Activated B cell treated with CpG ODN at 0.5 μM for 24 hours (primary cell): ENCODE data around the gene PCSK1N. TPM values are rescaled to one million over a fixed set of nuclear protein-coding genes. Genes with fewer than 3 reads are reported as not detected.

Source experiments
- ATAC-seq: fragments of 200-7000 bp; cut with Tn5 transposase; one replicate; pipeline ENCODE4 v1.10.0; 2021; ENCODE audit warnings: low read depth, mild to moderate bottlenecking, moderate library complexity
- CTCF ChIA-PET: fragments of 350-600 bp; sonication (Branson Sonifier 250); formaldehyde crosslinking; loops from one replicate; lab custom pipeline; 2021; ENCODE audit warnings: antibody characterized with exemption; lab: Charles Lee
- POLR2A ChIA-PET: fragments of 350-600 bp; sonication (Branson Sonifier 250); formaldehyde crosslinking; loops from one replicate; lab custom pipeline; 2021; ENCODE audit warnings: antibody characterized with exemption; lab: Charles Lee
- DNase-seq: peaks from one replicate; pipeline ENCODE4 v3.0.0; 2022
- H3K27ac Mint-ChIP-seq: one replicate; pipeline ENCODE4 v1.8.0; 2020; ENCODE audit warnings: mixed read lengths
- H3K27me3 Mint-ChIP-seq: one replicate; pipeline ENCODE4 v1.8.0; 2021; ENCODE audit warnings: mixed read lengths
- H3K36me3 Mint-ChIP-seq: one replicate; pipeline ENCODE4 v1.8.0; 2021; ENCODE audit warnings: low read depth, mixed read lengths
- H3K4me1 Mint-ChIP-seq: one replicate; pipeline ENCODE4 v1.8.0; 2021; ENCODE audit warnings: mixed read lengths
- H3K4me3 Mint-ChIP-seq: one replicate; pipeline ENCODE4 v1.8.0; 2020; ENCODE audit warnings: mild to moderate bottlenecking, mixed read lengths
- H3K9me3 Mint-ChIP-seq: one replicate; pipeline ENCODE4 v1.8.0; 2020; ENCODE audit warnings: mixed read lengths
- intact Hi-C: fragments of 100-400 bp; cut with micrococcal nuclease; formaldehyde crosslinking; loops from one replicate; pipeline ENCODE4 v1.15.1; 2024
- total RNA-seq: library from RNA; stranded (reverse); gene quantifications from 2 replicates; pipeline ENCODE4 v1.2.3, GENCODE V29; 2022
- TF ChIP-seq, protein P1 (sequence below): fragments of 200-600 bp; IDR thresholded peaks from one replicate; pipeline ENCODE4 v1.8.0; 2022; ENCODE audit warnings: antibody characterized with exemption, mild to moderate bottlenecking

Gene PCSK1N
- total RNA-seq, 1 donor from 2014 or later = not detected

DNA sequence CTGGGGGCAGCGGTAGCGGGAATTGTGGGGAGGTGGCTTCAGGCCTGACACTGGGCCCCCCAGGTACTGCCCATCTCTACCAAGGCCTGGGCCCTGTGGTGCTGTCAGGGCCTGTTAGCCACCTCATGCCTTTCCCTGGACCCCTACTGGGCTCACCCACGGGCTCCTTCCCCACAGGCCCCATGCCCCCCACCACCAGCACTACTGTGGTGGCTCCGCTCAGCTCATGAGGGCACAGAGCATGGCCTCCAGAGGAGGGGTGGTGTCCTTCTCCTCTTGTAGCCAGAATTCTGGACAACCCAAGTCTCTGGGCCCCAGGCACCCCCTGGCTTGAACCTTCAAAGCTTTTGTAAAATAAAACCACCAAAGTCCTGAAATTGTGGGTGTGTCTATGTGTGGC, 41.5 kb downstream of the PCSK1N start:
- TF ChIP-seq, protein P1, sequence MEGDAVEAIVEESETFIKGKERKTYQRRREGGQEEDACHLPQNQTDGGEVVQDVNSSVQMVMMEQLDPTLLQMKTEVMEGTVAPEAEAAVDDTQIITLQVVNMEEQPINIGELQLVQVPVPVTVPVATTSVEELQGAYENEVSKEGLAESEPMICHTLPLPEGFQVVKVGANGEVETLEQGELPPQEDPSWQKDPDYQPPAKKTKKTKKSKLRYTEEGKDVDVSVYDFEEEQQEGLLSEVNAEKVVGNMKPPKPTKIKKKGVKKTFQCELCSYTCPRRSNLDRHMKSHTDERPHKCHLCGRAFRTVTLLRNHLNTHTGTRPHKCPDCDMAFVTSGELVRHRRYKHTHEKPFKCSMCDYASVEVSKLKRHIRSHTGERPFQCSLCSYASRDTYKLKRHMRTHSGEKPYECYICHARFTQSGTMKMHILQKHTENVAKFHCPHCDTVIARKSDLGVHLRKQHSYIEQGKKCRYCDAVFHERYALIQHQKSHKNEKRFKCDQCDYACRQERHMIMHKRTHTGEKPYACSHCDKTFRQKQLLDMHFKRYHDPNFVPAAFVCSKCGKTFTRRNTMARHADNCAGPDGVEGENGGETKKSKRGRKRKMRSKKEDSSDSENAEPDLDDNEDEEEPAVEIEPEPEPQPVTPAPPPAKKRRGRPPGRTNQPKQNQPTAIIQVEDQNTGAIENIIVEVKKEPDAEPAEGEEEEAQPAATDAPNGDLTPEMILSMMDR = no peak
- Mint-ChIP-seq H3K4me1 (no peaks in the 10 kb centered on the region), H3K9me3 (no peaks in the 10 kb centered on the region), H3K27me3 (no peaks in the 10 kb centered on the region), H3K27ac (no peak overlapping the region), H3K4me3 (no peak overlapping the region), H3K36me3 (no peaks in the 10 kb centered on the region)
- intact Hi-C loops = no loop called here
- ATAC-seq (no peak), DNase-seq (no peak)
- ChIA-PET POLR2A (no interaction called here), CTCF (no interaction called here)

DNA sequence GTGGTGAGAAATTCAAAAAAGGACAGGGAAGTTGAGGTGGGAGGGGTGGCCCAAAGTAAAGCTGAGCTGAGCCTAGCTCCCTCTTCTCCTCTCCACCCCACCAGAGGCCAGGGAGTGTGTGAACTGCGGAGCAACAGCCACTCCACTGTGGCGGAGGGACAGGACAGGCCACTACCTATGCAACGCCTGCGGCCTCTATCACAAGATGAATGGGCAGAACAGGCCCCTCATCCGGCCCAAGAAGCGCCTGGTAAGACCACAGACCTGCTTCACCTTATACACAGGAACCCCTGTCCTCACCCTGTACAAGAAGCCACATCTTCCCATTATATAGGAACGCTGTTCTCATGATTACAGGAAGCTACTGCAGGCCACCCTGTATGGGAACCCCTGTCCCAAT, 43.2 kb downstream of the PCSK1N start:
- intact Hi-C loops = no loop called here
- DNase-seq = no peak
- ChIA-PET POLR2A (interaction anchor here (0.7 kb wide), 1 partner anchor 50 kb away, joined by 3 read pairs; no protein-coding TSS in a partner anchor), CTCF (no interaction called here)
- no peaks in the 10 kb centered on the region for H3K4me1 Mint-ChIP-seq
- H3K4me3 Mint-ChIP-seq = no peak overlapping the region
- TF ChIP-seq, protein P1 = no peak
- H3K9me3 Mint-ChIP-seq = no peaks in the 10 kb centered on the region
- H3K27ac Mint-ChIP-seq = no peak overlapping the region
- H3K36me3 Mint-ChIP-seq = no peaks in the 10 kb centered on the region
- peaks cover 6% of the 10 kb centered on the region for H3K27me3 Mint-ChIP-seq
- no peak for ATAC-seq

DNA sequence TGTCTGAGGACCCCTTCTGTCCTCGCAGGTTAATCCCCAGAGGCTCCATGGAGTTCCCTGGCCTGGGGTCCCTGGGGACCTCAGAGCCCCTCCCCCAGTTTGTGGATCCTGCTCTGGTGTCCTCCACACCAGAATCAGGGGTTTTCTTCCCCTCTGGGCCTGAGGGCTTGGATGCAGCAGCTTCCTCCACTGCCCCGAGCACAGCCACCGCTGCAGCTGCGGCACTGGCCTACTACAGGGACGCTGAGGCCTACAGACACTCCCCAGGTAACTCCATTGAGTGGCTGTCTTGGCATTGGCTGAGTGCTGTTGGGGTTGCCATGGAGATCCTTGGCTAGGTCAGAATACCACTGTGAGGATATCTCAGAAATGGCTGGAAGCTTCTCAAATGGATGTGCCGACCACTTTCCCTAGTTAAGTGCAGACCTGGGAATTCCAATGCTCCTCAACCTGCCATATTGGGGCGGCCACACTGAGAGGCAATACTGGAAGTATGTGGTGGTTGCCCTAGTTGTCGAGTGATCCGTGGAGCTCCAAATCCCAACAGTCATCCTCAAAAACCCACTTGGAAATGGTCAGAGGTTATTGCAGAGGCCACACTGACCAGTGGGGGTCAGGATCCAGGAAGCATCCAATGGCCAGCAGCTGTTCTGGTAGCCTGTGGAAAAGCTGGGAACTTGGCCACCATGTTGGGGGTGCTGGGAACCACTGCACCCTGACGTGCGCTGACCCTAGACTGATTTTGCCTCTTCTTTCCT, 44.2 kb downstream of the PCSK1N start:
- no peak for DNase-seq
- no peaks in the 10 kb centered on the region for H3K4me1 Mint-ChIP-seq
- intact Hi-C loops = no loop called here
- TF ChIP-seq, protein P1 = no peak
- no peak overlapping the region for H3K4me3 Mint-ChIP-seq
- H3K9me3 Mint-ChIP-seq = no peaks in the 10 kb centered on the region
- ChIA-PET POLR2A (no interaction called here), CTCF (no interaction called here)
- H3K27me3 Mint-ChIP-seq = peaks cover 12% of the 10 kb centered on the region
- ATAC-seq = no peak
- H3K36me3 Mint-ChIP-seq = no peaks in the 10 kb centered on the region
- no peak overlapping the region for H3K27ac Mint-ChIP-seq

DNA sequence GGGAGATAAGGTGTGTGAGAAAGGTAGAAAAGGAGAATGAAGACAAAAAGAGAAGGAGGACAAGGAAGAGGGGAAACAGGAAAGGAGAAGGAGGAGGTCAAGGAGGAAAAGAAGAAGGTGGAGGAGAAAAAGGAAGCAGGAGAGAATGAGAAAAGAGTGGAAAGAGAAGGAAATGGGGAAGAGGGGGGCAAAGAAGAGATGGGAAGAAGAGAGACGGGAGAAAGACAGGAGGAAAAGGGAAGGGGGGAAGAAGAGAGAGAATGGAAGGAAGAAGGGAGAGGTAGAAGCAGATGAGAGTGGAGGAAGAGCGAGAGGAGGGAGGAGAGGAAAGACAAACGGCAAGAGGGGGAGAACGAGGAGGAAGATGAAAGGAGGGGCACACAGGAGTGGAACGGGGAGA, 44.9 kb downstream of the PCSK1N start:
- Mint-ChIP-seq H3K27ac (no peak overlapping the region), H3K9me3 (no peaks in the 10 kb centered on the region), H3K36me3 (no peaks in the 10 kb centered on the region), H3K4me3 (no peak overlapping the region), H3K27me3 (peaks cover 15% of the 10 kb centered on the region), H3K4me1 (no peaks in the 10 kb centered on the region)
- POLR2A ChIA-PET = no interaction called here
- TF ChIP-seq, protein P1 = no peak
- intact Hi-C loops = no loop called here
- CTCF ChIA-PET = no interaction called here
- no peak for DNase-seq
- no peak for ATAC-seq

DNA sequence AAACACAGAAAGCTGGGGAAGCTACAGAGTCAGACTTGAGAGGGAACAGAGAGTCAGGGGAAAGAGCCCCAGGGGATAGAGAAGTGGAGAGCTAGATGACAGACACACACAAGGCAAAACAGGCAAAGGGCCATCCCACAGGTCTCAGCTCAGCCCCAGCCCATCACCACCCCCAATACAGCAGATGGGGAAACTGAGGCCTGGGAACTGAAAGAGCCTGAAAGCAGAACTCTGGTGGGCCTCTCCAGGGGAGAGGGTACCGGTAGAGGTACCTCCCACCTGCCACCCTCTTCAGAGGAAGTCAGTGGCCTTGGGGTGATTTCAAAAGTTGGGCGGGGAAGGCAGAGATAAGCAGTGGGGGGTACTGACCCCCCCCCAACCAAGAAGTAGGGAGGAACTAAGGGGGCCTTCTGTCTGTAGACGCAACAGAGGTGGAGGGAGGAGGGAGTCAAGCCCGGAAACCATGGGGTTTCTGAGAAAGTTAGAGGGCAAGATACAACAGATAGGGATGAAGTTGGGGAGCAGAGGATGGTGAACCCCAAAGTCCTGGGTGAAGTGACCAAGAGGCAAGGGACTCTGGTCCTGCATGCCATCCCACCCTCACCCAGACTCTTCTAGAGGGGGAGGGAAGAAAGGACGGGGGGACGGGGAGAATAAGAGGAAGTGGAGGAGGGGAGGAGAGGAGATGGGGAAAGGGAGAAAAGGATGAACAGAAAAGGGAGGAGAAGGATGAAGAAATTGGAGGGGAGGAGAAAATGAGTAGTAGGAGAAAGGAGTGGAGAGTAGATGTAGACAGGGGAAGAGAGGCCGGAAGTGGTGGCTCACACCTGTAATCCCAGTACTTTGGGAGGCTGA, 45.8 kb downstream of the PCSK1N start:
- intact Hi-C loops = no loop called here
- ATAC-seq = no peak
- Mint-ChIP-seq H3K36me3 (no peaks in the 10 kb centered on the region), H3K27me3 (peaks cover 17% of the 10 kb centered on the region), H3K9me3 (no peaks in the 10 kb centered on the region), H3K27ac (no peak overlapping the region), H3K4me1 (no peaks in the 10 kb centered on the region), H3K4me3 (no peak overlapping the region)
- no peak for DNase-seq
- ChIA-PET POLR2A (no interaction called here), CTCF (no interaction called here)
- TF ChIP-seq, protein P1 = no peak
